ENCODE measurements around the gene SLC40A1.

SLC40A1 gene

DNA sequence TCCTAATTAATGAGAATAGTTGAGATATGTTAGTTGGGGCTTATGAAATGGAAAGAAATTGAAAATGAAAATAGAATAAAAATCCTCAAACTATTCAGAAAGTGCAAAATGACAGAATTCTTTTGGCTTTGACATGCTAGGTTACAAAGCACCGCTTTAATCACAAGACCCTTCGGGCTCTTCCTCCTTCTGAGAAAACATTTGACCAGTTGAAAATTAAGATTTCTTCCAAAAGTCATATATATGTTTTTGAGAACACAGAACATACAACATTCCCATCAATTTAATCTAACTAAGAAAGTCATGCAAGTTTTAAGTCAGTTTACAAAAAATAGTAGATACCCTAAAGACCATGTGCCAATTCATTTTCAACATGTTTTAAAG is 2.2 kb upstream of the SLC40A1 start:
- peaks cover 0 to under 1% of the 10 kb centered on the region in 2 donors for H3K36me3 ChIP-seq (ENCODE audit: control insufficient read depth in 2 of 2, insufficient read depth in 2 of 2, low read length in 2 of 2)
- H3K4me3 ChIP-seq (ENCODE audit: low read length in 2 of 2) = no peak overlapping the region
- H3K27ac ChIP-seq (ENCODE audit: low read depth in 2 of 2, low read length in 2 of 2) = no peak overlapping the region
- no peaks in the 10 kb centered on the region for H3K9me3 ChIP-seq (ENCODE audit: control insufficient read depth in 2 of 2, low read length in 2 of 2)
- H3K27me3 ChIP-seq (ENCODE audit: control insufficient read depth in 2 of 2, insufficient read depth in 2 of 2, low read length in 2 of 2) = no peaks in the 10 kb centered on the region
- no peak overlapping the region for H3K9ac ChIP-seq (ENCODE audit: low read depth in 1 of 2, low read length in 2 of 2)
- peaks cover 0 to 21% of the 10 kb centered on the region in 2 donors for H3K4me1 ChIP-seq (ENCODE audit: control insufficient read depth in 2 of 2, insufficient read depth in 2 of 2, low read length in 2 of 2)

DNA sequence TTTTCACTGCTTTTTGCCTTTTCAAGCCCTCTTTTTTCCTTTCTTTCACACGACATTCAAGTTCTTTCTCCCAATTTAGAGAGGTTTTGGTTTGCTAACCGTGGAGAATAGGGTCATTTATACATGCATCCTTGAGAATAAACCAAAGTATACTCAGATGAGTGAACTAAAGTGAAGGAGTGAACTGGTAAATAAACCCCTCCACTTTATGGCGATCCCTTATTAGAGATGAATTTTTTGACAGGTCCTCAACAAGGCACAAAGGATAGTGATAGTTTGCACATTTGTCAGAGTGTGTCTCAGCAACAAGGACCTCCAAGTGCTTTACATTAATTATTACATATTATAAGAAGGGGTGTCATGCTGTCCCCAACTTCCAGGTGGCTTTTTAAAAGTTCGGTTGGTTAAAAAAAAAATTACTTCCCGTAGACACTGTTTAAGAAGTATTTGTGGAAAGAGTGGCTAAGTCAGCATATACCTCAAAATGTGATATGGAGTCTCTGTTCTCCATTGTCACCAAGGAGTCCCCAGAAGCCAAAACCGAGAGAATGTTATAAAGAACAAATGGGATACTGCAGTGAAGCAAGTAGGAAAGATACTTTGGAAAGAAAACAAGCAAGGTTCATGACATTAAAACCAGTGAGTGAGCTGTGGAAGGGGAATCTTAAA is 1.7 kb upstream of the SLC40A1 start:
- peak overlapping the region in 1 of 2 donors; percentile 92 for H3K27ac ChIP-seq (ENCODE audit: low read depth in 2 of 2, low read length in 2 of 2)
- H3K27me3 ChIP-seq (ENCODE audit: control insufficient read depth in 2 of 2, insufficient read depth in 2 of 2, low read length in 2 of 2) = no peaks in the 10 kb centered on the region
- no peak overlapping the region for H3K9ac ChIP-seq (ENCODE audit: low read depth in 1 of 2, low read length in 2 of 2)
- peaks cover 0 to 21% of the 10 kb centered on the region in 2 donors for H3K4me1 ChIP-seq (ENCODE audit: control insufficient read depth in 2 of 2, insufficient read depth in 2 of 2, low read length in 2 of 2)
- H3K9me3 ChIP-seq (ENCODE audit: control insufficient read depth in 2 of 2, low read length in 2 of 2) = no peaks in the 10 kb centered on the region
- peaks cover 0 to 2% of the 10 kb centered on the region in 2 donors for H3K36me3 ChIP-seq (ENCODE audit: control insufficient read depth in 2 of 2, insufficient read depth in 2 of 2, low read length in 2 of 2)
- H3K4me3 ChIP-seq (ENCODE audit: low read length in 2 of 2) = peak overlapping the region; percentile 69 to 92

DNA sequence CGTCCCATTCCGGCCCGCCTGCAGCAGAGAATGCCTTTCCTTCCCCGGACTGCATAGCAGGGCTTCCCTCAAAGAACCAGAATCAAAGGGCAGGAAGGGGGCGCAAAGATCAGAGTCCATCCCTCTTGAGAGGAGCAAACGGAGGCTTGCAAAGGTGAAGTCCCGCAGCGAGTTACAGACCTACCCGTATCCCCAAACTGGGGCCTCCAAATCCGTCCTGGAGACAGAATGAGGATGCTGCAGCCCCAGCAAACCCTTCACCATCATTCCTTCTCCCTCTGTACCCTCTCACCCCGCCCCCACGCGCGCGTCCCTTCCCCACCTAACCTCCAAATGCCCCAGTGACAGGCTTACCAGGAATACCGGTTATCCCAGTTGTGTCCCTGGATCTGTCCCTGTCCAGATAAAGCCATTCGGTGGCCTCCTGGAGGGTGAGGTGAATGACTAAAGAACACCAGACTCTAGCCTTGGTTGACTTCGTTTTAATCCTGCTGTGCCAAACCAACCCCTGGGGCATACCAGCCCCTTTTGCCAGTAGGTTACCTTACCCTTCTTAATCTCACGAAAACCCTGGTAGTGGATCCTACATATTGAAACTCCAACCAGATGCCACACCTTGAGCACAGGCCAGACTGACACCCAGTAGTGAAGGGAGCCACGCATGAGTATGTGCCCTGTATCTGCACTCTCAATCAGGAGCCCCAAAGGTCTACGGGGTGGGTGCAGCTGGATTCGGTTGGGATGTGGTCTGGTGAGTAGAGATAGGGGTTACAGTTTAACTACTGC is 961 bp upstream of the SLC40A1 start:
- peaks cover 0 to 2% of the 10 kb centered on the region in 2 donors for H3K36me3 ChIP-seq (ENCODE audit: control insufficient read depth in 2 of 2, insufficient read depth in 2 of 2, low read length in 2 of 2)
- no peaks in the 10 kb centered on the region for H3K27me3 ChIP-seq (ENCODE audit: control insufficient read depth in 2 of 2, insufficient read depth in 2 of 2, low read length in 2 of 2)
- H3K9me3 ChIP-seq (ENCODE audit: control insufficient read depth in 2 of 2, low read length in 2 of 2) = no peaks in the 10 kb centered on the region
- peak overlapping the region; percentile 85 to 92 for H3K27ac ChIP-seq (ENCODE audit: low read depth in 2 of 2, low read length in 2 of 2)
- peak overlapping the region; percentile 64 to 82 for H3K9ac ChIP-seq (ENCODE audit: low read depth in 1 of 2, low read length in 2 of 2)
- peak overlapping the region; percentile 69 to 92 for H3K4me3 ChIP-seq (ENCODE audit: low read length in 2 of 2)
- H3K4me1 ChIP-seq (ENCODE audit: control insufficient read depth in 2 of 2, insufficient read depth in 2 of 2, low read length in 2 of 2) = peaks cover 0 to 28% of the 10 kb centered on the region in 2 donors

DNA sequence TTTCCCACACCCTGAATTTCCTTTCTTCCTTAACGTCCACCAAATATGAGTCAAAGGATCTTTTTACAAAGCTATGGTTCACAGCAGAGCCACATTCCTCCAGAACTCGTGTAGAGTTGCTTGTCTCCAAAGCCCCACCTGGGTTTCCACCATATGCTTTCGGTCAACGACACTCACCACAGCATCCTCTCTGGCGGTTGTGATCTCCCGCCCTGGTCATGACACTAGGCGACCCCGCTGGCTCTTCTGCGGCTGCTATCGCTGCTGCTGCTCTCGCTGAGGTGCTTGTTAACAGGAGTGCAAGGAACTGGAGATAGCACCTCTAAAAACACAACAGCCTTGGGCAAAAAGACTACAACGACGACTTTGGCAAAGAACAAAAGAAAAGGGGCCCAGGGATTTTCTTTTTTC is 340 bp downstream of the SLC40A1 start:
- Histone ChIP-seq H3K36me3 (ENCODE audit: control insufficient read depth in 2 of 2, insufficient read depth in 2 of 2, low read length in 2 of 2) (peaks cover 0 to 2% of the 10 kb centered on the region in 2 donors), H3K4me1 (ENCODE audit: control insufficient read depth in 2 of 2, insufficient read depth in 2 of 2, low read length in 2 of 2) (peaks cover 2 to 32% of the 10 kb centered on the region in 2 donors), H3K9me3 (ENCODE audit: control insufficient read depth in 2 of 2, low read length in 2 of 2) (no peaks in the 10 kb centered on the region), H3K9ac (ENCODE audit: low read depth in 1 of 2, low read length in 2 of 2) (peak overlapping the region; percentile 74 to 82), H3K27ac (ENCODE audit: low read depth in 2 of 2, low read length in 2 of 2) (peak overlapping the region; percentile 85 to 92), H3K27me3 (ENCODE audit: control insufficient read depth in 2 of 2, insufficient read depth in 2 of 2, low read length in 2 of 2) (no peaks in the 10 kb centered on the region), H3K4me3 (ENCODE audit: low read length in 2 of 2) (peak overlapping the region; percentile 92 to 93)

DNA sequence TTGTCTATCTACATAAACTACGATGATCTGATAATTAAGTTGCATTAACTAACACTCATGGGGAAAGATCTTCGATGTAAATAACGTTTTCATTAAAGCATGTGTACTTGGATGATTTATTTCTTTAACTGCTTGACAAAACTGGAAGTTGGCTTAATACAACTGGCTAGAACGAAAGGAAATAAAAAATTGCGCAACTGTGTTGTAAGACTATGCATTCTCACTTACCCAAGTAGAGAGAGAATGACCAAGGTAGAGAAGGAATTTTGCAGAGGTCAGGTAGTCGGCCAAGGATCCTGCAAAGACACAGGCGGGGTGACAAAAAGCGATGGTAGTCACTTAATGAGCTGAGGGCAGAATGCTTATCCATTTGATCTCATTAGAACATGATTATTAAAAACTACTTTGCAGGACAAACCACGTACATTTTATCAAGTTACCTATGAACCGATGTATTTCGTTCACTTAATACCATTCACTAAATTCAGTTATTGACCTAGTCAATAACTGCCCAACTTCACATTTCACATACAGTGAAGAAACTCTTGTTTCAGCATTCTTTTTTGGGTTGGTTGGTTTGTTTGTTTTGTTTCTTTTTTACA is 900 bp downstream of the SLC40A1 start:
- Histone ChIP-seq H3K4me1 (ENCODE audit: control insufficient read depth in 2 of 2, insufficient read depth in 2 of 2, low read length in 2 of 2) (peaks cover 7 to 35% of the 10 kb centered on the region in 2 donors), H3K27ac (ENCODE audit: low read depth in 2 of 2, low read length in 2 of 2) (peak overlapping the region; percentile 85 to 92), H3K9ac (ENCODE audit: low read depth in 1 of 2, low read length in 2 of 2) (peak overlapping the region; percentile 74 to 82), H3K36me3 (ENCODE audit: control insufficient read depth in 2 of 2, insufficient read depth in 2 of 2, low read length in 2 of 2) (peaks cover 0 to 2% of the 10 kb centered on the region in 2 donors), H3K27me3 (ENCODE audit: control insufficient read depth in 2 of 2, insufficient read depth in 2 of 2, low read length in 2 of 2) (no peaks in the 10 kb centered on the region), H3K4me3 (ENCODE audit: low read length in 2 of 2) (peak overlapping the region; percentile 92 to 93), H3K9me3 (ENCODE audit: control insufficient read depth in 2 of 2, low read length in 2 of 2) (no peaks in the 10 kb centered on the region)

DNA sequence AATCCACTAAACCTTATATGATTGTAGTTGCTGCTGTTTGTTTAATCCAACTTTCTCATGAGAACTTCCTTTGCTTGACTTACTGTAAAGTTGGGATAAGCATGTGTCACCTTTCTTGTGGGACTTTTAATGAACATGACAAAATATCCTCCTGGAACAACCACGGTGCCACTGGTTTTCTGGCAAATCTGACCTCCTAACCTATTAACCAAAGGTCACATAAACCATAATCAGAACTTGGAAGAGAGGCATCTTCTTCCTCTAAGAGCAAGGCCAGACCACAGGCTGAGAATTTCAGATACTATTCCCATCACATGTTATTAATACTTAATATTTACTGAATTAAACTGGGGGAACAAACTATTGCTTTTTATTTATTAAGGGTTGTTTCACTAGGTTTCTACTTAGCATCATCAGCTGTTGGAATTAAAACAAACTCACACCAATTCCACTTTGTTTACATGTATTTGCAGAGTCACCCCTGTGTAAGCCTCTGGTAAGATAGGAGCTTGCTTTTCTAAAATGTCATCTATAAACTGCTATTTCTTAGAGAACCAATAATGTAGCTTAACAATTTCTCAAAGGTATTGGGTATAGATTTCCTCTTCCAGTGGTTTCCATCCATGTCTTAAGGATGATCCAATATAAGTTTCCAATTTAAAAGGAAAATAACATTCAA is 2.2 kb downstream of the SLC40A1 start:
- peak overlapping the region in 1 of 2 donors; percentile 93 for H3K4me3 ChIP-seq (ENCODE audit: low read length in 2 of 2)
- H3K4me1 ChIP-seq (ENCODE audit: control insufficient read depth in 2 of 2, insufficient read depth in 2 of 2, low read length in 2 of 2) = peaks cover 7 to 36% of the 10 kb centered on the region in 2 donors
- no peak overlapping the region for H3K27ac ChIP-seq (ENCODE audit: low read depth in 2 of 2, low read length in 2 of 2)

GRCh38 chr2:189577121-189577520 is 3.5 kb downstream of the SLC40A1 start:
- Histone ChIP-seq H3K4me3 (ENCODE audit: low read length in 2 of 2) (peak overlapping the region in 1 of 2 donors; percentile 93), H3K4me1 (ENCODE audit: control insufficient read depth in 2 of 2, insufficient read depth in 2 of 2, low read length in 2 of 2) (peaks cover 7 to 36% of the 10 kb centered on the region in 2 donors), H3K9ac (ENCODE audit: low read depth in 1 of 2, low read length in 2 of 2) (no peak overlapping the region), H3K9me3 (ENCODE audit: control insufficient read depth in 2 of 2, low read length in 2 of 2) (no peaks in the 10 kb centered on the region), H3K27ac (ENCODE audit: low read depth in 2 of 2, low read length in 2 of 2) (no peak overlapping the region), H3K27me3 (ENCODE audit: control insufficient read depth in 2 of 2, insufficient read depth in 2 of 2, low read length in 2 of 2) (no peaks in the 10 kb centered on the region), H3K36me3 (ENCODE audit: control insufficient read depth in 2 of 2, insufficient read depth in 2 of 2, low read length in 2 of 2) (peaks cover 16 to 23% of the 10 kb centered on the region in 2 donors)

More for the DNA sequence above, 2.2 kb downstream of the SLC40A1 start:
- H3K9me3 ChIP-seq (ENCODE audit: control insufficient read depth in 2 of 2, low read length in 2 of 2) = no peaks in the 10 kb centered on the region
- H3K36me3 ChIP-seq (ENCODE audit: control insufficient read depth in 2 of 2, insufficient read depth in 2 of 2, low read length in 2 of 2) = peaks cover 3 to 11% of the 10 kb centered on the region in 2 donors
- no peak overlapping the region for H3K9ac ChIP-seq (ENCODE audit: low read depth in 1 of 2, low read length in 2 of 2)
- H3K27me3 ChIP-seq (ENCODE audit: control insufficient read depth in 2 of 2, insufficient read depth in 2 of 2, low read length in 2 of 2) = no peaks in the 10 kb centered on the region

DNA sequence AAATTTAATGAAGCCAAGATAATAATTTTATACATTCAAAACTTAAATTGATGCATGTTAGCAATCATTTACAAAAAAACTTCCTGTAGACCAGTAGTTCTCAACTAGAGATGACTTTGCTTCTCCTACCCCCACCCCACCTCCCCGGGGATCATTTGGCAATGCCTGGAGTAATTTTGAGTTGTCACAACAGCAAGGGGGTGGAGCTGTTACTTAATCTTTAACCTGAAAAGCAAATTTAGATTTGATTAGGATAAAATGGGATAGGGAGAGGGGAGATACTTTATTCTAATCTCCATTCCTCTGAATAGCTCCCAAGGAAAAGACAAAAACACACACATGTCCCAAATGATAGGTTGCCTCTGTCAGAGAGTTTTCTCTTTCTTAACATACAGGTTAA is 4.2 kb downstream of the SLC40A1 start:
- H3K27ac ChIP-seq (ENCODE audit: low read depth in 2 of 2, low read length in 2 of 2) = no peak overlapping the region
- peaks cover 21 to 30% of the 10 kb centered on the region in 2 donors for H3K36me3 ChIP-seq (ENCODE audit: control insufficient read depth in 2 of 2, insufficient read depth in 2 of 2, low read length in 2 of 2)
- H3K9me3 ChIP-seq (ENCODE audit: control insufficient read depth in 2 of 2, low read length in 2 of 2) = no peaks in the 10 kb centered on the region
- no peak overlapping the region for H3K9ac ChIP-seq (ENCODE audit: low read depth in 1 of 2, low read length in 2 of 2)
- no peaks in the 10 kb centered on the region for H3K27me3 ChIP-seq (ENCODE audit: control insufficient read depth in 2 of 2, insufficient read depth in 2 of 2, low read length in 2 of 2)
- H3K4me3 ChIP-seq (ENCODE audit: low read length in 2 of 2) = peak overlapping the region in 1 of 2 donors; percentile 0
- peaks cover 7 to 29% of the 10 kb centered on the region in 2 donors for H3K4me1 ChIP-seq (ENCODE audit: control insufficient read depth in 2 of 2, insufficient read depth in 2 of 2, low read length in 2 of 2)

DNA sequence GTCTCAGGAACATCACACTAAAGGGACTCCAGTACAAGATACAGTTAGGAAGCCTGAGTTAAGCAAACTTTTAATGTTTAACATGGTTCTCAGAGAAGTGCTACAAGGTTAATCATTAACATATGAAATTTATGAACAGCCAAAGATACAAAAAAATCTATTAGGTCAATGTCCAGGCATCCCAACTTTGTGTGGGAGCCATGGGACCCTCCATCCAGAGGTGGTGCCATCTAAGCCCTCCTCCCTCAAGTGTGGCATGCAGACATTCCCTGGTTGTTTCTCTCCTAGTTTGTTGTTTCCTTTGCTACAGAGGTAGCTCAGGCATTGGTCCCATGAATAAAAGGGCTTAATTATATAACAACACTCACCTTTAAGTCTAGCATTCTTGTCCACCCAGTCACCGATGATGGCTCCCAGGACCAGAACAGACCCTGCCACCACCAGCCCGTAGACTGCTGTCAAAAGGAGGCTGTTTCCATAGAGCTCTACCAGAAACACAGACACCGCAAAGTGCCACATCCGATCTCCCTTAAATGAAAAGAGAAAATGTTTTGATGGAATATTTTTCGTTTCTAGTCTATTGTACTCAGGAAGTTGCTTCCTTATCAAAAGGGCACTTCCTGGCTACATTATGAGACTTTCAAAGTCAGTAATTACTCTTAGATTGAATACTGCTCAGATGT is 5.7 kb downstream of the SLC40A1 start:
- Histone ChIP-seq H3K27ac (ENCODE audit: low read depth in 2 of 2, low read length in 2 of 2) (peak overlapping the region; percentile 32 to 33), H3K4me1 (ENCODE audit: control insufficient read depth in 2 of 2, insufficient read depth in 2 of 2, low read length in 2 of 2) (peaks cover 7 to 24% of the 10 kb centered on the region in 2 donors), H3K9me3 (ENCODE audit: control insufficient read depth in 2 of 2, low read length in 2 of 2) (no peaks in the 10 kb centered on the region), H3K4me3 (ENCODE audit: low read length in 2 of 2) (peak overlapping the region; percentile 22 to 26), H3K36me3 (ENCODE audit: control insufficient read depth in 2 of 2, insufficient read depth in 2 of 2, low read length in 2 of 2) (peaks cover 24 to 36% of the 10 kb centered on the region in 2 donors), H3K9ac (ENCODE audit: low read depth in 1 of 2, low read length in 2 of 2) (no peak overlapping the region), H3K27me3 (ENCODE audit: control insufficient read depth in 2 of 2, insufficient read depth in 2 of 2, low read length in 2 of 2) (no peaks in the 10 kb centered on the region)
